Measurements from ENCODE around the gene NAT8L.
A peak's percentile ranks its signal among the peaks of the same experiment; 100 is the strongest.

NAT8L gene

DNA sequence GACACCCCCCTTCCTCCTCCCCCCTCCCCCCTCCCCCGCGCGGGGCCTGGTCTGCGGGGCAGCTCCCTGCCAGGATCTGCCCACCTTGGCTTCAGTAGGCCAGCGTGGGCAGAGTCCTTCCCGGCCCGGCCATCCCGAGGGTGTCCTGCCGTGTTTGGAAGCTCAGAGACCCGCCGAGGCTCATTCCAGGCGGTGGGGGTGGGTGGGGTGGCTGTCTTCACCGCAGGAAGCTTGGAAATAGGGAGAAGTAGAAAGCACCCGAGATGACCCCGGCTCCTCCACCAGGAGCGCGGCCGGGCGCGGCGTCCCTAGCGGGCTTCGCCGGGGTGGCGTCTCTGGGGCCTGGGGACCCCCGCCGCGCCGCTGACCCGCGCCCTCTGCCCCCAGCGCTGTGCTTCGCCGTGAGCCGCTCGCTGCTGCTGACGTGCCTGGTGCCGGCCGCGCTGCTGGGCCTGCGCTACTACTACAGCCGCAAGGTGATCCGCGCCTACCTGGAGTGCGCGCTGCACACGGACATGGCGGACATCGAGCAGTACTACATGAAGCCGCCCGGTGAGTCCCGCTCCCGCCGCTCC lies 1.6 kb downstream of the NAT8L start:
- Histone ChIP-seq H3K36me3 (ENCODE audit: low read length) (no peaks in the 10 kb centered on the region), H3K9me3 (ENCODE audit: insufficient read depth, low read length) (no peaks in the 10 kb centered on the region), H3K9me2 (replicated peaks; ENCODE audit: insufficient read depth, low read length) (no peaks in the 10 kb centered on the region), H4K20me1 (ENCODE audit: low read depth, low read length) (no peaks in the 10 kb centered on the region), H3K27ac (ENCODE audit: low read depth, low read length) (no peak overlapping the region), H3K79me2 (ENCODE audit: insufficient read depth, low read length) (no peaks in the 10 kb centered on the region), H3K27me3 (ENCODE audit: low read length) (no peaks in the 10 kb centered on the region), H2AFZ (ENCODE audit: low read depth, low read length, severe bottlenecking) (no peak overlapping the region), H3F3A (ENCODE audit: insufficient read depth) (no peaks in the 10 kb centered on the region), H3K9ac (ENCODE audit: low read length) (peak overlapping the region; percentile 37; the same call in 1 of the 2 replicates), H3K4me2 (ENCODE audit: low read depth, low read length, poor library complexity, severe bottlenecking) (peak overlapping the region; percentile 44), H3K4me3 (ENCODE audit: insufficient read depth, low read length, poor library complexity, severe bottlenecking) (no peak overlapping the region)
- TF ChIP-seq, protein P1, sequence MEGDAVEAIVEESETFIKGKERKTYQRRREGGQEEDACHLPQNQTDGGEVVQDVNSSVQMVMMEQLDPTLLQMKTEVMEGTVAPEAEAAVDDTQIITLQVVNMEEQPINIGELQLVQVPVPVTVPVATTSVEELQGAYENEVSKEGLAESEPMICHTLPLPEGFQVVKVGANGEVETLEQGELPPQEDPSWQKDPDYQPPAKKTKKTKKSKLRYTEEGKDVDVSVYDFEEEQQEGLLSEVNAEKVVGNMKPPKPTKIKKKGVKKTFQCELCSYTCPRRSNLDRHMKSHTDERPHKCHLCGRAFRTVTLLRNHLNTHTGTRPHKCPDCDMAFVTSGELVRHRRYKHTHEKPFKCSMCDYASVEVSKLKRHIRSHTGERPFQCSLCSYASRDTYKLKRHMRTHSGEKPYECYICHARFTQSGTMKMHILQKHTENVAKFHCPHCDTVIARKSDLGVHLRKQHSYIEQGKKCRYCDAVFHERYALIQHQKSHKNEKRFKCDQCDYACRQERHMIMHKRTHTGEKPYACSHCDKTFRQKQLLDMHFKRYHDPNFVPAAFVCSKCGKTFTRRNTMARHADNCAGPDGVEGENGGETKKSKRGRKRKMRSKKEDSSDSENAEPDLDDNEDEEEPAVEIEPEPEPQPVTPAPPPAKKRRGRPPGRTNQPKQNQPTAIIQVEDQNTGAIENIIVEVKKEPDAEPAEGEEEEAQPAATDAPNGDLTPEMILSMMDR (IDR thresholded peaks at IDR 0.05; ENCODE audit: insufficient read depth, low read length, poor library complexity, severe bottlenecking): no peak
- no peak for TF ChIP-seq EZH2phosphoT487 (conservative IDR thresholded peaks at IDR 0.05; ENCODE audit: low read length)

DNA sequence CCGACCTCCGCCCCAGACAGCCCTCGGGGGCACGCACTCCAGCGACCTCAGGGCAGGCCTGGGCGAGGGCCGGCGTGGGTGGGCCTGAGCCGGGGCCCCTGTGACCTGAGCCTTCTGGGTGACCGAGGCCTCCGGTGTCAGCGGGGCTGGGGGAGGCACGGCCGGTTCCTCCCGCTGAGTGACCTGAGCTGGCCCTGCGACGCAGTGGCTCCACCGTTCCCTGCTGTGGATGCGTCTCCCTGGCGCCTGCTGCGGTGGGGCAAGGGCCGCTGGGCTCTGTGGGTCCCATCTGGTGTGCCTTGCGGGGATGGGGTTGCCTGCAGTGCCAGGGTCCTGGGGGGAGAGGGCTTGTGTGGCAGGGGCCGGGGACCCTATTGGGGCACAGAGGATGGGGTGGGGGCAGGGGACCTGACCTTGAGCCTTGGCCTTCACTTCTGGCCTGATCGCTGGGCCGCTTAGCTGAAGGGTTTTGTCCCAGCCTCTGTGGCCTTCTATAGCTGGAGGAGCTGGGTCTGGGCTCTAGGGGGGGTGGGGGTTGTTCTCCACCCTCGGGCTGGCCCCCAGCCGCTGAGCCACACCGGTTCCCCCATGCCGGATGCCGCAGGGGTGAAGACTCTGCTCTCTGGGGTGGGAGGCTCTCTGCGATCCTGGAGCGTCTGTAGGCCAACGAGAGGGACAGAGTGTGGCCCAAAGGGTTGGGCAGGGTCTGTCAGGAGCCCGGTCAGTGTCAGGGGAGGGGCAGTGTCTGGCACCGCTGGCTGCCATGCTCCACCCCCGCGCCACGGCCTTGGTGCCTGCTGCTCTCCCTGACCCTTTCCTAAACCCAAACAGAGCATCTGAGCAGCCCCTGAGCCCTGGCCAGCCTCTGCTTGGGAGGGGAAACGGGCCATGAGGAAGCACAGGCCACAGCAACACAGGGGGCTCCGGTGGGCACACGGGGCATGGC lies 2.3 kb downstream of the NAT8L start:
- Histone ChIP-seq H3K27ac (ENCODE audit: low read depth, low read length) (no peak overlapping the region), H4K20me1 (ENCODE audit: low read depth, low read length) (no peaks in the 10 kb centered on the region), H3K9ac (ENCODE audit: low read length) (no peak overlapping the region), H3F3A (ENCODE audit: insufficient read depth) (no peaks in the 10 kb centered on the region), H3K4me3 (ENCODE audit: insufficient read depth, low read length, poor library complexity, severe bottlenecking) (no peak overlapping the region), H3K79me2 (ENCODE audit: insufficient read depth, low read length) (no peaks in the 10 kb centered on the region), H3K9me3 (ENCODE audit: insufficient read depth, low read length) (no peaks in the 10 kb centered on the region), H3K36me3 (ENCODE audit: low read length) (no peaks in the 10 kb centered on the region), H2AFZ (ENCODE audit: low read depth, low read length, severe bottlenecking) (no peak overlapping the region), H3K9me2 (replicated peaks; ENCODE audit: insufficient read depth, low read length) (no peaks in the 10 kb centered on the region), H3K27me3 (ENCODE audit: low read length) (no peaks in the 10 kb centered on the region), H3K4me2 (ENCODE audit: low read depth, low read length, poor library complexity, severe bottlenecking) (no peak overlapping the region)
- TF ChIP-seq EZH2phosphoT487 (conservative IDR thresholded peaks at IDR 0.05; ENCODE audit: low read length): no peak
- TF ChIP-seq, protein P1 (IDR thresholded peaks at IDR 0.05; ENCODE audit: insufficient read depth, low read length, poor library complexity, severe bottlenecking): no peak

DNA sequence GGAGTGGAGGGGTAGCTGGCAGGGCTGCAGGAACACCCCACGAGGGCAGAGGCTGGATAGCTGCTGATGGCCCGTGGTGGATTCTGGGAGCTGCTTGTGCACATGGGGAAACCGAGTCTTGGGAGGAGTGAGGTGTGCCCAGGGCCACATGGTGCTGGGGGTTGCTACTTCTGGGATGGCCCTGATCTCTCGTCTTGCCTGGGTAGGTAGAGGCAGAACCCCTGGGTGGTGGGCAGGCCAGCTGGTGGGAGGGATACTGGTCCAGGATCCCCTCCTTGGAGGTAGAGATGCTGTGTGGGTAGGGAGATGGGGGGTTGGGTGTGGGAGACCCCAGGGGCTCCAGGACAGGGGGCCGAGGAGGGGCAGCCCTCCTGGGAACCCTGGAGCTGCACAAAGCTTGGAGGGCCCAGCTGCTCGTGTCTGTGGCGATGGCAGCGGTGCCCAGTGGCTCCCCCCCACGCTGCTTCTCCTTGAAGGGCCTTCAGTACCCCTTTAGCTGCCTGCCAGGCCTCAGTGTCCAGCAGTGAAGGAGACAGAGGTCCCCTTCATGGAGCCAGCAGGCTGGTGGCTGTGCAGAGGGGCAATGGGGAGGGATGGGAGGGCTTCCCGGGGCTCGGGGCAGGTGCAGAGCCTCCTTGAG lies 3.2 kb downstream of the NAT8L start:
- Histone ChIP-seq H3K79me2 (ENCODE audit: insufficient read depth, low read length) (no peaks in the 10 kb centered on the region), H3K9me3 (ENCODE audit: insufficient read depth, low read length) (no peaks in the 10 kb centered on the region), H4K20me1 (ENCODE audit: low read depth, low read length) (no peaks in the 10 kb centered on the region), H3F3A (ENCODE audit: insufficient read depth) (no peaks in the 10 kb centered on the region), H3K4me2 (ENCODE audit: low read depth, low read length, poor library complexity, severe bottlenecking) (no peak overlapping the region), H3K27me3 (ENCODE audit: low read length) (no peaks in the 10 kb centered on the region), H2AFZ (ENCODE audit: low read depth, low read length, severe bottlenecking) (no peak overlapping the region), H3K27ac (ENCODE audit: low read depth, low read length) (no peak overlapping the region), H3K4me3 (ENCODE audit: insufficient read depth, low read length, poor library complexity, severe bottlenecking) (no peak overlapping the region), H3K9ac (ENCODE audit: low read length) (no peak overlapping the region), H3K36me3 (ENCODE audit: low read length) (no peaks in the 10 kb centered on the region), H3K9me2 (replicated peaks; ENCODE audit: insufficient read depth, low read length) (no peaks in the 10 kb centered on the region)
- TF ChIP-seq, protein P1 (IDR thresholded peaks at IDR 0.05; ENCODE audit: insufficient read depth, low read length, poor library complexity, severe bottlenecking): no peak
- no peak for TF ChIP-seq EZH2phosphoT487 (conservative IDR thresholded peaks at IDR 0.05; ENCODE audit: low read length)

All from SU-DHL-6 (cell line).